NCI-H2227 (cell line): ENCODE measurements around the gene NUDT21.
"Not testable (repeated sequence)": the region's sequence is repeated elsewhere in the genome, so short reads cannot be mapped to it uniquely, and the experiment has no call there.

Experiments
- DNase-seq: peaks from one replicate; lab custom pipeline; 2025; ENCODE audit not compliant: unreplicated experiment; lab: John Stamatoyannopoulos, UW

Gene NUDT21

GRCh38 chr16:56450986-56451752 is at the start of gene NUDT21, which contains the start of gene OGFOD1:
Gene NUDT21, minus strand, starts transcription at chr16:56451332. Its CDS starts 130 bp downstream, at chr16:56451202.
Gene OGFOD1, plus strand, starts transcription at chr16:56451554. Its CDS starts 59 bp downstream, at chr16:56451613.
- peak; percentile 94 for DNase-seq

GRCh38 chr16:56493815-56494214 is 42.7 kb upstream of the NUDT21 start:
- no peak for DNase-seq

GRCh38 chr16:56493126-56493525 is 42.0 kb upstream of the NUDT21 start:
- no peak for DNase-seq

GRCh38 chr16:56491657-56492261 is 40.6 kb upstream of the NUDT21 start:
- no peak for DNase-seq

- not testable (repeated sequence) for DNase-seq
Measured at GRCh38 chr16:56488868-56489267, 37.7 kb upstream of the NUDT21 start.

DNA sequence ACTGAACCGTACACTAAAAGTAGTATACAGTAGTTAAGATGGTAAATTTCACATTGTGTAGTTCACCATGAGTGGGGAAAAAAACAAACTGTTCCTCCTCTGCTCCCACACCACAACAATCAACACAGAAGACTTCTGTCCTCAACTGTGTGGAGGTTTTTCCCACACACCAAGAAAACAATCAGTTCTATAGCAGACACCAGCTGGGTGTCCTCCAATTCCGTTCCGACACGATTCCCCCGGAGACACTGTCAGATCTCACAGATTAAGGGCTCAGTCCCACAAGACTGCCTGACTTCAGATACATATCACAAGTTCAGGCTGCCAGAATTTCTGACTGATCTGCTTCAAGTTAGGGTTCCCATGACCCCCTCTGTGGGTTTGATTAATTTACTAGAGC is 36.9 kb upstream of the NUDT21 start:
- DNase-seq, result no peak

- no peak for DNase-seq
Measured at GRCh38 chr16:56483394-56483793, 32.3 kb upstream of the NUDT21 start.

- DNase-seq, result no peak
Measured at GRCh38 chr16:56482683-56483236, 31.6 kb upstream of the NUDT21 start.

DNA sequence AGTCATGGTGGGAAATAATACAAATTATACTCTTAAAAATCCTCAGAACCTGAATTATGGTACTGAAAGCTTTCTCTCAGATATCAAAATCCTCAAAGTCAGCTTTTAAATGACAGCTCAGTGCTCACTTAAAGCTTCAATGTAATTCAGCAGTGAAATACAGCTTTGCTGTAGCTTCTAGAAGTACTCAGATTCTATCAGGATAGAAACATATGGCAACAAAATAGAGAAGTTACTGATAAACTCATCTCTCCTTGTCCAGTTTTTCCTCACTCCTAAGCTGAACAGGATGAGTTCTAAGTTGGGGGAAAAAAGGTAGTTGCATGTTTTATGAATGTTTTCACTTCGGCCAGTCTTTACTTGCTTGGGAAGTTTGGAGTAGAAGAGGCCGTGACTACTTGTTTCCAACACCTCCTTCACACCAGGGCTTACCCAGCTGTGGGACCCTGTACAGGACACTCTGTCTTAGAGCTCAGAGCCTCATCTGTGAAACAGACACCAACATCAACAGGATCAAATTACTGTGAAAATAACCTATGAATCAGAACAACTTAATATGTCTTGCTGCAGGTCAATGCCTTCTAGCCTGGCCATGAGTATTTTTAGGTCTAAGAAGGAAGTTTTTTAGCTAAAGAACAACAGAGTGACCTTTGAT is 30.5 kb upstream of the NUDT21 start:
- DNase-seq, result no peak

- peak; percentile 47 for DNase-seq
Measured at GRCh38 chr16:56480776-56481467, 29.8 kb upstream of the NUDT21 start.

GRCh38 chr16:56479469-56479868 is 28.3 kb upstream of the NUDT21 start:
- no peak for DNase-seq

GRCh38 chr16:56478281-56479049 is 27.3 kb upstream of the NUDT21 start:
- DNase-seq, result no peak

DNA sequence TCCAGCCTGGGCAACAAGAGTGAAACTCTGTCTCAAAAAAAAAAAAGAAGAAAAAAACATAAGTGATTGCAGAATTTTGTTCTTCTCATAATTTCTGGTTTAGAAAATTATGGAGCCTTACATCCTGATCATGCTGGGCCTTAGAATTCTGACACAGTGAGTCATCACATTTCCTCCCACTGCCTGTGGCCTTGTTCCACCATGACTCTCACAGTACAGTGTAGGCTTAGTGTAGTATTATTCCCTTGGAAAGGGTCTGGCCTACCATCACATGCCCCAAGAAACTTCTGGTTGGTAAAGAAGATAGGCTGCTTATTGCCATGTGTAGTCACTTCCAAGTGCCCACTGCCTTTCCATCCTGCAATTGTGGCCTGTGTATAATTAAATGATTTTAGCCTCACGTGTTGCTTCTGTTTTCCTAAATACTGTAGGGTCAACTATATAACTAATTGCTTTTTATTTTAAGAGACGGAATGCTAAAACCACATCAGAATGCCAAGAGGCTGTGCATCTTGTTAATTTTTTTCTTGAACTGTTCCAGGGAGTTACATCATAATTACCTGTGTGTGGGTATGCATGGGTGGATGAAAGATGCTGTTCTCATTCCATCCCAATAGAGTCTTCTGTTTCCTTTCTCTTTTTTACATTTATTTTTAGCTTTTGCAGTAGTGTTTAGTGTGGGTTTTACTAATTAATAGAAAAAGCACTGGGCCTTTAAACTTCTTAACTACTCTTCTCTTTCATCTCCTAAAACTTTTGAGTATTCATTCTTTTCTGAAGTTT is 26.2 kb upstream of the NUDT21 start:
- DNase-seq, result peak; percentile 18

- peak; percentile 27 for DNase-seq
Measured at GRCh38 chr16:56475201-56475600, 24.1 kb upstream of the NUDT21 start.

- DNase-seq, result no peak
Measured at GRCh38 chr16:56470666-56471065, 19.5 kb upstream of the NUDT21 start.

GRCh38 chr16:56470232-56470631 is 19.1 kb upstream of the NUDT21 start:
- DNase-seq, result no peak

GRCh38 chr16:56469748-56470147 is 18.6 kb upstream of the NUDT21 start:
- no peak for DNase-seq

DNA sequence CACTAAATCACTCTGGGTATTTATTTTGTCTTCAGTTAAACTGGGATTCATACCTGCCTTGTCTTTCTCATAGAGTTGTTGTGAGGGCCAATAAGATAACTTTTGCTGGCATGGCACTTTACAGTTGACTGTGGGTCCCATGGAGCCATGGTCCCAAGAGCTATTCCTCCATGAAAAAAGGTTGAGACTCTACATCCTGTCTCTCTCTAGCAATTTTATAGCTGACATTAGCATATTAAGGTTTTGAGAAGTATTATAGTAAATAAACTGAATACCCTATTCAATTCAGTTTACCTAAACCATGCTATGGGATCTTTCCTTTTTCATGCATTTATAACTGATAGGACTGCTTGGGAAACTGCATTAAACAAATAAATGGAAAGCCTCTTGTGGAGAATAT is 17.7 kb upstream of the NUDT21 start:
- no peak for DNase-seq

- no peak for DNase-seq
Measured at GRCh38 chr16:56466344-56466743, 15.2 kb upstream of the NUDT21 start.

GRCh38 chr16:56463153-56463552 is 12.0 kb upstream of the NUDT21 start:
- no peak for DNase-seq
